Measurements from ENCODE around the gene CSPG5.

GRCh38 chr3:47523310-47524073 lies 55.2 kb downstream of the CSPG5 start:
- no peak for TF ChIP-seq CTCF (IDR thresholded peaks at IDR 0.05 in 2 of 3, conservative IDR thresholded peaks at IDR 0.05 in 1 of 3; ENCODE audit: borderline replicate concordance in 1 of 3, insufficient read depth in 1 of 3, low read depth in 2 of 3, low read length in 2 of 3)
- TF ChIP-seq EZH2 (IDR thresholded peaks at IDR 0.05): no peak
- no peak for TF ChIP-seq ATF3 (IDR thresholded peaks at IDR 0.05)
- TF ChIP-seq POLR2A (IDR thresholded peaks at IDR 0.05; ENCODE audit: borderline replicate concordance, extremely low read depth, insufficient read depth, insufficient read length): no peak
- TF ChIP-seq ZNF274 (IDR thresholded peaks at IDR 0.05; ENCODE audit: low read depth, low read length): no peak
- TF ChIP-seq TCF7L2 (IDR thresholded peaks at IDR 0.05; ENCODE audit: borderline replicate concordance, extremely low read depth, insufficient read depth, insufficient read length): no peak
- TF ChIP-seq MAX (IDR thresholded peaks at IDR 0.05): no peak
- TF ChIP-seq YY1 (IDR thresholded peaks at IDR 0.05; ENCODE audit: extremely low read depth, insufficient replicate concordance, low read depth, low read length): no peak
- no peak for TF ChIP-seq RAD21 (IDR thresholded peaks at IDR 0.05; ENCODE audit: low read depth)
- no peak for TF ChIP-seq REST (IDR thresholded peaks at IDR 0.05; ENCODE audit: low read depth)
- no peak for TF ChIP-seq SP1 (IDR thresholded peaks at IDR 0.05; ENCODE audit: low read depth)
- no peak for TF ChIP-seq CEBPB (IDR thresholded peaks at IDR 0.05; ENCODE audit: low read depth)
- TF ChIP-seq EZH2phosphoT487 (IDR thresholded peaks at IDR 0.05; ENCODE audit: borderline replicate concordance): no peak

All from HCT116 (cell line).